GM19467 (cell line): ENCODE measurements around the gene GET4.
A peak's percentile ranks its signal among the peaks of the same experiment; 100 is the strongest.

Experiments used
- ATAC-seq: cut with Tn5 transposase; IDR thresholded peaks from one replicate; pipeline ENCODE4 v1.9.1; 2021; ENCODE audit warnings: mild to moderate bottlenecking, moderate library complexity; ENCODE audit not compliant: unreplicated experiment

The GET4 gene, protein sequence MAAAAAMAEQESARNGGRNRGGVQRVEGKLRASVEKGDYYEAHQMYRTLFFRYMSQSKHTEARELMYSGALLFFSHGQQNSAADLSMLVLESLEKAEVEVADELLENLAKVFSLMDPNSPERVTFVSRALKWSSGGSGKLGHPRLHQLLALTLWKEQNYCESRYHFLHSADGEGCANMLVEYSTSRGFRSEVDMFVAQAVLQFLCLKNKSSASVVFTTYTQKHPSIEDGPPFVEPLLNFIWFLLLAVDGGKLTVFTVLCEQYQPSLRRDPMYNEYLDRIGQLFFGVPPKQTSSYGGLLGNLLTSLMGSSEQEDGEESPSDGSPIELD

DNA sequence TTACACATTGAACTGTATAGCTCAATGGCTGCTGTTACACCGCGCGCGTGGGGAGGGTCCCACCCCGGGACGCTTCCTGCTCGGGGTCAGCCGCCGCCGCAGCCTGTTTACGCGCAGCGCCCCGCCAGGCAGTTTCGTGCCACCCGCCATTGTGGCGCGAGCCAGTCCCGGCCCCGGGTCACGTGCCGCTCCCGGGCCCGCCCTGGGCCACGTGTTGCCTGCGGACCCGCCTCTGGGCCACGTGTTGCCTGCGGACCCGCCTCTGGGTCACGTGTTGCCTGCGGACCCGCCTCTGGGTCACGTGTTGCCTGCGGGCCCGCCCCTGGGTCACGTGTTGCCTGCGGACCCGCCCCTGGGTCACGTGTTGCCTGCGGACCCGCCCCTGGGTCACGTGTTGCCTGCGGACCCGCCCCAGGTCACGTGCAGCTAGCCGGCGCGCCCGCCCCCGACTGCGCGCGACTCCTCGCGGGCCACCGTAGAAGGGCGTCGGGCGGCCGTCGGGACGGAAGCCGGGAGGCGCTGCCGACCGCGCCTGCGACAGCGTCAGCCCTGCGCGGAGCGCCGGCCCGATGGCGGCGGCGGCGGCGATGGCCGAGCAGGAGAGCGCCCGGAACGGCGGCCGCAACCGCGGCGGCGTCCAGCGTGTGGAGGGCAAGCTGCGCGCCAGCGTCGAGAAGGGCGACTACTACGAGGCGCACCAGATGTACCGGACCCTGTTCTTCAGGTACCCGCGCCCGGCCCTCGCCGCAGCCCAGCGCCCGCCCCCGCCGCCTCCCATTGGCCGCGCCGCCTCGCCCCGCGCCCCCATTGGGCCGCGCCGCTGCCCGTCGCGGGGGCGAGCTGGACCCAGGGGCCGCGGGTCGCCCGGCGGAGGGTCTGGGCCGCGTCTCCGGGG is at the start of gene GET4:
Gene GET4, plus strand, starts transcription at position 478 of the 895 bp plus-strand sequence. Its CDS starts 92 bp downstream, at position 570.
- peak; percentile 61 for ATAC-seq

DNA sequence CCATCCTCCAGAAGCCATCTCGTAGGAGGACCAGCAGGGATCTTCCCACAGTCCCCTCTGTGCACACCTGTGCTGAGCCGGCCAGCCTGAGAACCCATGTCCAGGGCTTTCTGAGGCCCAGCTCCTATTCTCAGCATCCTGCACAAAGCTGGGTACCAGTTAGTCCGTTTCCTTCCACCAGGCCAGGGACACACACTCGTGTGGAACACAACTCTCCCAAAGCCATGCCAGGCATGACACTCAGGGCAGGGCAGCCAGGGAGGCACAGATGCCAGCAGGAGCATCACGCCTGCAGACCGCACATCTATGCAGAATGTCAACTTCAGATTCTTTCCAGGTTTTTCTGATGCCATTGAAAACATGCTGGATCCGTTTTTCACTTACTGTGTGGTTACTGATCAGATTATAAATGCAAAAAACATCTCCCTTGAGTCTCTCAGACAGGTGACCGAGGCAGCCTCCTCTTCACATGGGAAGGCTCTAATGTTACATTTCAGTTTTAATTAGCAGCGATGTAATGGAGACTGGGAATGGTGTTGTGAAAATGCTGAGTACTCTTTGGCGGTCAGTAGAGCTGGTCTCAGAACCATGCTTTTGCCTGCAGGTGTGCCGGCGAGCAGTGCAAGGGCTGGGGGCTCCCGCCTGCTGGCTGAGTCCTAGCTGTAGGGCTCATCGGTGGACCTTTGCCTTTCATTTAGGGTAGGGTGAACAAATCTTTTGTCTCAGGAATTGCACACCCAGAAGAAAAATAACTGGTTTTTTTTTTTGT is 47.4 kb upstream of the GET4 start:
- ATAC-seq, result no peak

DNA sequence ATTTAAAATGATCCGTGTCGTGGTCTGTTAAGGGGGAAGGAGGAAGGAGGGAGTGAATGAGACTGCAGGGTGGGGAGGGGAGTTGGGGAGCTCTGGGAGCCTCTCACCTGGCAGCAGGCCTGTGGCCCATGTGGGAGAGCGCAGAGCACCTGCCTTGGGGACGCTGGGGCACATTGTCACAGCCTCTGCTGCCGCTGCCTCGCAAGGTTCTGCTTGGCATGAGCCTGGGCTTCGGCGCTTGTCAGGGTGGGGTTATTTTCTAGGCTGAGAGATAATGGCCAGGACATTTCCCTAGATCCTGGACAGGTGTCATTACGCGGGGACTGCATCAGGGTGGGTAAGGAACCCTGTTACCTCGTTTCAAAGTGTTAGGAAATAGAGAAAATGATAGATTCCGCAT is 46.3 kb upstream of the GET4 start:
- no peak for ATAC-seq

DNA sequence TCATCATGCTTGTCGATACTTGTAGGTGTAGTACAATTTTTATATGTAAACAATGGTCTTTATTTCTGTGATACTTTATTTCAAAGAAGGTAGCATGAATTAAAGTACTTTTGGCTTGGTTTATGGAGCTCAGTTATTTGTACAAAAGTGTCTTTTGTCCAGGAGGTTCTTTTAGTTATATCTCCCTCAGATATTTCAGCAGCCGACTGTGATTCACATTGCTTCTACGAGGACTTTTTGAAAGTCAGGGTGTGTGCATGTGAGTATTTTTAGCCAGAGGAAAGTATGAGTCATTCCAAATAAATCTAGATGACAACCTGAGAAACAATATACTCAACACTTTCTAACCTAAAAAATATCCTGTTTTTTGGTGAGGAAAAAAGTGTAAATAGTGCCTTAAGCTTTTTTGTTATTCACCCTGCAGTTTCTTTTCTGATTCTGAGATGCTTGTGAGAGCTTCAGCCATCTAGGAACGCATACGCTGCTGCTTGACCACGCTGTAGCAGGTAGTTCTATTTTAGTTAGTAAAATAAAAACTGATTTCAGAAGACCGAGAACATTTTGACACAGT is 44.7 kb upstream of the GET4 start:
- ATAC-seq, result no peak

DNA sequence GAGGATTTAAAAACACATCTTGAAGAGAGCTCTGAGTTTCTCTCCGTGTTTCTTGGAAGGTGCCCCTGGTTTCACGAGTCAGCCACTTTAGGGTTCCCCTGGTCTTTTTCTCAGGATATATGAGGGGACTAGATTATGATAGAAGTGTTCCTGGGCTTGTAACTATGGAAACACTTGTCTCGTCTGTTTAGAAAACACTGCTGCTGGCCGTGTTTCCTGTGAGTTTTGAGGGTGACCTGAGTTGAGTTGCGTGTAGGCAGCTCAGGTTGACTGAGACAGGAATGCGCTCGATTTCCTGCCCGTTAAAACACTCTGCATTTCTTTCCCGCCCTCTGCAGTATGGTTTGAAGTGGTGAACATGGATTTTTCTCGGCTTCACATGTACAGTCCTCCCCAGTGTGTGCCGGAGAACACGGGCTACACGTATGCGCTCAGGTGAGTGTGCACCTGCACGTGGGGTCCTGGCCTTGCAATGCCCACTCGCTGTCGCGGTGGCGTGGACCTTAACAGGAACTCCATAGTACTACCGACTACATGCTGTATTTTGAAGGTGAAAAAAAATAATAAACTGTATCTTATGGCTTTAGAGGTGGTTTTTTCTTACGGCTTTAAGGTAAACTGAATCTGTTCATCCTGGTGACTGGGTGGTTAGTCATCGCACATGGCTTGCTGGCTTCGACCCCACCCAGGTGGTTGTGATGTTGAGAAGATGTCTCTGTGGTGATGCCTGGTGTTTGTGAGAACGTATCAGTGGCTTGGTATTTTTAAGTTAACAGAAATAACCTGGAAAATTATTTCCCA is 44.0 kb upstream of the GET4 start, which contains the start of gene SUN1:
Gene SUN1, plus strand, starts transcription at position 310 of the 801 bp plus-strand sequence. Its CDS starts 49 bp downstream, at position 359.
- ATAC-seq, result no peak

DNA sequence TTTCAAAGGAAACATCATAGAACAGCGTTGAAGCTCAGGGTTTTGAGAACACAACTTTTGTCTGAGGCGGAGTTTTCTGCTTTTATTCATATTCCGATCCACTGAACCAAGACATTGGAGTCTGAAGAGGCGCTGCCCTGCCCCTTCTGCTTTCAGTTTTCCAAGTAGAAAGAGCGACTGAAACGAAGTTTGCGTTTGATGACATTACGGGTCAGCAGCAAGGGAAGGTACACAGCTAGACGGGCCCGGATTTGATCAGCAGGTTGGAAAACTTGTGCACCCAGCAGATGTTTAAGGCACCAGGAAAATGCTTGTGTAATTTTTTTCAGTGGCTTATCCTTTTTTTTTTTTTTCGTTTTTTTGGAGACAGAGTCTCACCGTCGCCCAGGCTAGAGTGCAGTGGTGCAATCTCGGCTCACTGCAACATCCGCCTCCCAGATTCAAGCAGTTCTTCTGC is 43.4 kb upstream of the GET4 start:
- no peak for ATAC-seq

DNA sequence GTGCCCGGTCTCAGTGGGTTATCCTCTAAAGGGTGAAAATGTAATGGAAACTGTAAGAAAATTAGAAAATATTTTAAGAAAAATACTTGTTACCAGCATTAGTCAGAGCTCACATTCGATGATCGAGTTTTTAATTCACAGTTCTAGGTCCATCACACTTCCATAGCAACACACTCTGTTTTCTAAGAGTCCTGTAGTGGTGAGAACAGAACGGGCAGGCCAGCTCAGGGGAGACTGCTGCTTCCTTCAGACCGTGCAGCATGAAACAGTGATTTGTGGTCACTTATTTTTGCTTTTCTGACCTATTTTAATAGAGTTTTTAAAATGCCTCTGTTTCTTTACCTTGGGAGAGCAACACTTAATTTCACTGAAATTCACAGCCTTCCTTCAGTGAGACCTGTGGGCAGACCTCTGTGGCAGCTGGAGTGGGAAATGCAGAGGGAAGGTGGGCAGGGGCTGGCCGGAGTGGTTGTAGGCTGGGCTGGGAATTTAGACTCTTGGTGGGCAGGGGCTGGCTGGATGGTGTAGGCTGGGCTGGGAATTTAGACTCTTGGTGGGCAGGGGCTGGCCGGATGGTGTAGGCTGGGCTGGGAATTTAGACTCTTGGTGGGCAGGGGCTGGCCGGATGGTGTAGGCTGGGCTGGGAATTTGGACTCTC is 42.6 kb upstream of the GET4 start:
- no peak for ATAC-seq

DNA sequence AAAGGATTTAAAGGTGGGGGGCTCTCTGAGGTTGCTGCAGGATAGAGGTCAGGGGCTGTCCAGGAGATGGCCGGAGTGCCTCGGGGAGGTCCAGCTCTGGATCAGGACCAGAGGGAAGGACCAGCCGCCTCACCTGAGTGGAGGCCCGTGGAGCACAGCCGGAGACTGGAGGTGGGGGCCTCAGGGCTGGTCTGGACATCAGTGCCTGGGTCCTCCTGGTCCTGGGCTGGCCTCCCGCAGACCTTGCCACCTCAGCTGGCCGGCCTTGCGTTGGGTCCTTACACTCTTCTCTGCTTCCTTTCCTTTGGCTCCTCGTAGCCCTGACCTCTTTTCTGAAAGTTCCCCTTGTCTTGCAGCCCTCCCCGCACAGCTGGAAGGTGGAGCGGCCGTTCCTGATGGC is 42.1 kb upstream of the GET4 start:
- ATAC-seq, result no peak

DNA sequence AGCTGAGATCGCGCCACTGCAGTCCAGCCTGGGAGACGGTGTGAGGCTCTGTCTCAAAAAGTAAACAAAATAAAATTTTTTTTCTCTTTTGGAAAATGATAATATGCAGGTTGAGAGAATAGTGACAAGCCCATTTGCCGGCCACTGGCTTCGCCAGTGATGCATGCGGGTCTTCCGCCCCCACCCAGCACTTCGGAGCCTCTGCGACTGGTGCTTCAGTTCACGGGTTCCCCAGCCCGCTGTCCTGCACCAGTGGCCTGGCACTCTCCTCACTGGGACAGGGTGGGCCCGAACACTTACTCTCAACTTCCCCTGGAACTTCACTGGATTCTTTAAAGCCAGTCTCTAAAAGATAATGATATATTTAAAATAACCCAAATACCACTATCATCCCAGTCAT is 41.3 kb upstream of the GET4 start:
- ATAC-seq, result no peak

DNA sequence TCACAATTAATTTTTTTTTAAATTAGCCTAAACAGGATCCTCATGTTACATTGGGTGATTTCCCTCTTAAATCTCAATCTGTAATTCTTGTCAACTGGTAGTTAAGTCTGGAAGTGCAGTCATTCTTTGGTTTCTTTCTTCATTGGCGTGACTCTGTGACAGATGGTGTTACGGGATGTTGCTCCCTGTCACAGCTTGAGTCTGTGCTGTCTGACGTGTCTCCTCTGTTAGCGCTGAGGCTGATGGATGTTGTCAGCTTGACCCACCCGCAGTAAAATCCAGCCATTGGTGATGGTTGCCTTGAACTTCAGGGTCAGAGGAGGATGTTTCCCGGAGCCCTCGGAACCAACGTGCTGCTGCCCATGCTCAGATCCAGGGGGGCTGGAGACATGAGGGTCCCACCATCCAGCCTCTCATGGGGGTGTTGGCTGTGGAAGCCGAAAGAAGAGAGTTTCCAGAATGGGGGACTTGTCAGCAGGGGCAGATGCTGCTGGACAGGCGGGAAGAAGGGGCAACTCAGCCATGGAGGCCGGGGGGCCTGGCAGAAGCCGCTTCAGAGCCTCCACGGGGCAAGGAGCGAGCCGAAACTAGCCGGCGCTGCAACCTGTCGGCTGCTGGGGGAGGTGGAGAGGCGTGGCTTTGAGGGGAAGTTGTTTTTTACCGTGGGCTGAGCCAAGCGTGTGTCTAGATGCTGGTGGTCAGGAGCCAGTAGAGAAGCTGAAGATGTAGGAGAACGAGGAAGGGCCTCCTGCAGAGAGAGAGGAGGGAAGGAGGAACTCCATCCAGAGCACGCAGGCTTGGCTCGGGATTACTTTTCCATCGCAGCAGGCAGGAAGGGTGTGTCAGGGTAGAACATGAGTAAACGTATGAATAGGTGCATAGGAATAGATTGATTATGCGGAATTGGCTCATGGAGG is 40.6 kb upstream of the GET4 start:
- no peak for ATAC-seq

DNA sequence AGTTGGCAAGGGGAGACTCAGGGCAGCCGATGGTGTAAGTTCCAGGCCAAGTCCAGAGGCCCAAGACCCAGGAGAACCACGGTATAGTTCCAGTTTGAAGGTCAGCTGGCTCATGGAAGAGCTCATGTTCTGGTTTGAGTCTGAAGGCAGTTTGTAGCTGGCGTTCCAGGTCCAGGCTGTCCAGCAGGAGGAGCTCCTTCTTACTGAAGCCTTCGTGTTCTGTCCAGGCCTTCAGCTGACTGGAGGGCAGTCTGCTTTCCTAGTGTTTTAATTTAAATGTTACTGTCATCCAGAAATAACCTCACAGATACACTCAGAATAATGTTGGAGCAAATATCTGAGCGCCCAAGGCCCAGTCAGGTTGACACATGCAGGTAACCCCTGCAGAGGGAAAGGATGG is 39.9 kb upstream of the GET4 start:
- ATAC-seq, result no peak

DNA sequence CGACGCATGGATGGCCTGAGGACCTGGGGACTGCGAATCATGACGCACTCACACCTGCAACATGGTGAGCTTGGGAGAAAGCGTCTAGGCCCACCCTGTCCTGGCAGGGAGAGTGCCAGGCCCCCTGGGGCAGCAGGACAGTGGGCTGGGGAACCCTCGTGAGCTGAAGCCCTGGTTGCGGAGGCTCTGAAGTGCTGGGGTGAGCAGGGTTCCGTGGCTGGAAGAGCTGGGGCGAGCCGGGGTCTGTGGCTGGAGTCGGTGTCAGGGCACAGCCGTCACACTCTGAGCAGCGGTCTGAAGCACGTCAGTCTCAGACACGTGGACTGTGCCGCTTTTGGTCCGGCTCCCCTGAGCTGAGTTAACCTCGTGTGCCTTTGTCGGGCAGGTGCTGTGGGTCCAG is 39.4 kb upstream of the GET4 start:
- no peak for ATAC-seq

DNA sequence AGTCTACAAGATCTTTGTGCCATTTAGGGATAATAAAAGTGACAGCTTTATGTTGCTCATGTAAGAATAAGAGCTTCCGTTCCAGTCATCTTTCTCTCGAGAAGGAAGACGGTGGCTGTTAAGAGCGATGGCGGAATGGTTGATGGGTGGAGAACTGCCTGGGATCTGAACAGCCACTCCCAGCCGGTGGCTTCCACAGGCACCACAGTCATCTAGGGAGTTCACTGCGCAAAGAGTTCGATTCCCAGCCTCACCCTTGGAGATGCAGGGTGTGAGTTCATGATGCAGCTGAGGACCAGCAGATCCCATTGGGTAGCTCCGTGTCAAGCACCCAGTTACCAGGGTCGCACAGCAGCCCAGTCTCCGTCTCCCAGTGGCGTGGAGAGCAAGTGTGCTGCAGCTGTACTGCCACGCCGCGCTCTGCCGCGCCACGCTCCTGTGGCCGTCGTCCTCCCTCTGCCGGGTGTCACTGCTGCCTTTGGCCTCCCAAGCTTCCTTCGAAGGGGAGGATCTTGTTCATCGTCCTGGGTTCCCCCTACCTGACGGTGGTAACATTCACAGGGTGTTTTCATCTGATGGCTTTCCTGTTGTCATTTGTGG is 36.3 kb upstream of the GET4 start:
- ATAC-seq, result no peak

DNA sequence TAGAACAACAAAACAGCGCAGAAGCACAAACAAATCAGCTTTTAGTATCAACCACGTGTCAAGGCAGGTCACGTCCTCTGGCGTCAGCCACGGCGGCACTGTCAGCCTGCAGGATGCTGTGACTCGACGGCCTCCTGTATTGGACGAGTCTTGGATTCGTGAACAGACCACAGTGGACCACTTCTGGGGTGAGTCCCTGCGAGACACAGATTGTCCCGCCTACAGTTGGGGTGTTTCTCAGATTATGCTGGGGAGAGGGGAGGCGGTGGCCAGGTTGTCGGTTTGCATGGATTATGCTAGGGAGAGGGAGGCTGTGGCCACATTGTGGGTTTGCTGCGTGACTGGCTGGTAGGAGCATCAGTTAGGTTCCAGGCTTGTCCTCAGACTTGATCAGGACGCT is 34.4 kb upstream of the GET4 start:
- ATAC-seq, result no peak

DNA sequence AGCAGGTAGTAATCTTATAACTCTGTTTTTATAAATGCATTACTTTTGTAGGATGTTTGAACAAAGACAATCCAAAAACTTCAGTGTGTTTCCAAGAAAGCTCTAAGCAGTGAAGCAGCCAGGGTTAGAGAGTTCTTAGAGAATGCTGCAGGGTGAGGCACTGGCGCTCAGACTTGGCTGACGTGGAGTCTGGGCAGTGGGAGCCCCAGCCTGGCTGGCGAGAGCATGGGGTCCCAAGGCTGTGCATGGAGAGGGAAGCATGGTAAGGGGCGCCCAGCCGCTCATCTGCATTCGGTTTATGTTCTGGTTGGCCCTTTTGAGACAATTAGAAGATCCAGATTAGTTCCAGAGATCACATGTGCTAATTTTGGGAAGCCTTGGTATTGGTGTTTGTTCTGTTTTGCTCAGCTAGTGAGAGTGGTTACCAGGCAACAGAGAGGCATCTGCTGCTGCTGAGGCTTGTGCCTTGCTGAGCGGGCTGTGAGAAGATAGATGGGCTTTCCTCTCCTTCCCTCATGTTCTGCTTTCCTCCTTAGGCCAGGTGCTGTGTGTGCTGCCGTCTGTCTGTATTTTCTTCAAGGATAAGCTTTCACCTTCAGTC is 33.8 kb upstream of the GET4 start:
- no peak for ATAC-seq

DNA sequence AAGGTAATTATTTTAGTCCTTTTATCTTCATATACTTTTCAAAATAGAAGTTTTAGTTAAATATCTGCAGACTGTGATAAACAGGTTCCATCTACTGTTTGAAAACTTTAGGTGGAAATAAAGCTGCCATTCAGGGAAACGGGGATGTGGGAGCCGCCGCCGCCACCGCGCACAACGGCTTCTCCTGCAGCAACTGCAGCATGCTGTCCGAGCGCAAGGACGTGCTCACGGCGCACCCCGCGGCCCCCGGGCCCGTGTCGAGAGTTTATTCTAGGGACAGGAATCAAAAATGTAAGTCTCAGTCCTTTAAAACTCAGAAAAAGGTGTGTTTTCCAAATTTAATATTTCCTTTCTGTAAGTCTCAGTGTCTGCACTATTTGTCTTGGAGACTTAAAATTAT is 33.1 kb upstream of the GET4 start:
- ATAC-seq, result no peak

DNA sequence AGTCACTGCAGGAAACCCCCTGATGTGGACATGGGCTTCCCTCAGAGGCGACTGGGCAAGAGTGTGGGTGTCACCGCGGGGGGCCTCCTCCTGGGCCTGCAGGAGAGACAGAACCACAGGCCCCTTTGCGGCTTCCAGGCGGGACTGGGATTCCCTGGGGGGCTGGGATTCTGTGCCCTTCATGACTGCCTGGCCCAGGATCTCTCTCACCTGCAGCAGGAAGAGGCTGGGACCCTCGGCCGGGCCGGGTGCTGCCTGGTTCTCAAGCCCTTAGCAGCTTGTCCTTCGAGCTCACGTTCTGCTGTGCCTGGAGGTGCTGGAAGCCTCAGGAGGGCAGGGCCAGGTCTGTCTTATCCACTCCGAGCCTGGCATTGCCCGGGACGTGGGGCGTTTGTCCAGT is 32.3 kb upstream of the GET4 start:
- ATAC-seq, result no peak

DNA sequence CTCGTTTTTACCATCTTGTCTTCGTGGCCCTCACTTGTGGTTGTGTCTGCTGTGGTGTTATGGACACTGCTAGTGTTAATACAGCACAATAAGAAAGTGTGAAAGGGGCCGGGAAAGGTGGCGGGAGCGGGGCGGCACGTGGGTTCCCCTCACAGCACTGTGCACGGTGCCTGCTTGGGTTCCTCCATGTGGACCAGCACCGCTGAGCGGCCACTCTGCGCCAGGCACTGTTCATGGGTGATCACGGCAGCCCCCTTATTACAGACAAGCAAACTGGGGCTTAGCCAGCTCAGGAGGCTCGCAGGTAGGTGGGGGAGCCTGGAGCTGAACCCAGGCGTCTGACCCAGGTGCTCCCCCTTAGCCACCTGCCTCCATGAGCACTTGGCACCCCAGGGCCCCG is 31.8 kb upstream of the GET4 start:
- ATAC-seq, result no peak
